Activated naive CD8-positive, alpha-beta T cell treated with anti-CD3 and anti-CD28 coated beads for 36 hours (primary cell): ENCODE data around the gene MYOZ2. TPM values are rescaled to one million over a fixed set of nuclear protein-coding genes. Genes with fewer than 3 reads are reported as not detected.
A peak's percentile ranks its signal among the peaks of the same experiment; 100 is the strongest.
"Not testable (repeated sequence)": the region's sequence is repeated elsewhere in the genome, so short reads cannot be mapped to it uniquely, and the experiment has no call there.

Experiments
- DNase-seq: peaks from one replicate; pipeline ENCODE4 v3.0.0; 2021
- H3K27ac Mint-ChIP-seq: one replicate; pipeline ENCODE4 v1.8.0; 2022; ENCODE audit warnings: mild to moderate bottlenecking, moderate library complexity, mixed read lengths
- H3K27me3 Mint-ChIP-seq: one replicate; pipeline ENCODE4 v1.8.0; 2022; ENCODE audit warnings: mild to moderate bottlenecking, mixed read lengths
- H3K36me3 Mint-ChIP-seq: one replicate; pipeline ENCODE4 v1.8.0; 2021; ENCODE audit warnings: mild to moderate bottlenecking, mixed read lengths
- H3K4me1 Mint-ChIP-seq: one replicate; pipeline ENCODE4 v1.8.0; 2021; ENCODE audit warnings: mixed read lengths
- H3K4me3 Mint-ChIP-seq: one replicate; pipeline ENCODE4 v1.8.0; 2022; ENCODE audit warnings: mild to moderate bottlenecking, moderate library complexity, mixed read lengths
- H3K9me3 Mint-ChIP-seq: one replicate; pipeline ENCODE4 v1.8.0; 2022; ENCODE audit warnings: mixed read lengths
- total RNA-seq, 2 experiments: library from RNA; stranded (reverse); gene quantifications; one replicate each; pipeline ENCODE4 v1.2.3, GENCODE V29; 2021

Gene MYOZ2
- total RNA-seq, 2 experiments from 2014 or later, result not detected

- H3K9me3 Mint-ChIP-seq, result no peaks in the 10 kb centered on the region
- no peak for DNase-seq
- no peak overlapping the region for H3K4me3 Mint-ChIP-seq
- H3K27me3 Mint-ChIP-seq, result no peaks in the 10 kb centered on the region
- H3K27ac Mint-ChIP-seq, result no peak overlapping the region
- no peaks in the 10 kb centered on the region for H3K36me3 Mint-ChIP-seq
- H3K4me1 Mint-ChIP-seq, result peaks cover 3% of the 10 kb centered on the region
These were observed 22.5 kb upstream of the MYOZ2 start for GRCh38 chr4:119113033-119113655.

GRCh38 chr4:119116021-119116420, 19.6 kb upstream of the MYOZ2 start:
- Mint-ChIP-seq H3K9me3 (no peaks in the 10 kb centered on the region), H3K36me3 (no peaks in the 10 kb centered on the region), H3K4me1 (peaks cover 3% of the 10 kb centered on the region), H3K27ac (no peak overlapping the region), H3K27me3 (no peaks in the 10 kb centered on the region), H3K4me3 (no peak overlapping the region)
- DNase-seq, result no peak

GRCh38 chr4:119116925-119117900, 18.4 kb upstream of the MYOZ2 start:
- Mint-ChIP-seq H3K4me3 (no peak overlapping the region), H3K27ac (no peak overlapping the region), H3K36me3 (no peaks in the 10 kb centered on the region), H3K27me3 (no peaks in the 10 kb centered on the region), H3K4me1 (peaks cover 3% of the 10 kb centered on the region), H3K9me3 (no peaks in the 10 kb centered on the region)
- DNase-seq, result no peak

GRCh38 chr4:119118397-119118796, 17.2 kb upstream of the MYOZ2 start:
- no peak overlapping the region for H3K4me3 Mint-ChIP-seq
- no peaks in the 10 kb centered on the region for H3K36me3 Mint-ChIP-seq
- H3K27me3 Mint-ChIP-seq, result no peaks in the 10 kb centered on the region
- H3K27ac Mint-ChIP-seq, result no peak overlapping the region
- H3K9me3 Mint-ChIP-seq, result no peaks in the 10 kb centered on the region
- no peaks in the 10 kb centered on the region for H3K4me1 Mint-ChIP-seq
- no peak for DNase-seq

- Mint-ChIP-seq H3K27ac (no peak overlapping the region), H3K36me3 (no peaks in the 10 kb centered on the region), H3K4me1 (no peaks in the 10 kb centered on the region), H3K27me3 (no peaks in the 10 kb centered on the region), H3K9me3 (no peaks in the 10 kb centered on the region), H3K4me3 (no peak overlapping the region)
- no peak for DNase-seq
These were observed 11.3 kb upstream of the MYOZ2 start for GRCh38 chr4:119124352-119124751.

- H3K36me3 Mint-ChIP-seq, result no peaks in the 10 kb centered on the region
- no peaks in the 10 kb centered on the region for H3K4me1 Mint-ChIP-seq
- H3K27me3 Mint-ChIP-seq, result no peaks in the 10 kb centered on the region
- DNase-seq, result no peak
- no peak overlapping the region for H3K27ac Mint-ChIP-seq
- H3K9me3 Mint-ChIP-seq, result no peaks in the 10 kb centered on the region
- no peak overlapping the region for H3K4me3 Mint-ChIP-seq
These were observed 9.7 kb upstream of the MYOZ2 start for GRCh38 chr4:119125931-119126330.

- H3K9me3 Mint-ChIP-seq, result no peaks in the 10 kb centered on the region
- no peaks in the 10 kb centered on the region for H3K4me1 Mint-ChIP-seq
- DNase-seq, result no peak
- no peak overlapping the region for H3K27ac Mint-ChIP-seq
- no peaks in the 10 kb centered on the region for H3K27me3 Mint-ChIP-seq
- H3K4me3 Mint-ChIP-seq, result no peak overlapping the region
- H3K36me3 Mint-ChIP-seq, result no peaks in the 10 kb centered on the region
These were observed 7.5 kb upstream of the MYOZ2 start for GRCh38 chr4:119128148-119128547.

GRCh38 chr4:119130365-119131065, 5.1 kb upstream of the MYOZ2 start:
- DNase-seq, result no peak
- no peaks in the 10 kb centered on the region for H3K36me3 Mint-ChIP-seq

GRCh38 chr4:119131164-119131563, 4.5 kb upstream of the MYOZ2 start:
- Mint-ChIP-seq H3K4me1 (peaks cover 1% of the 10 kb centered on the region), H3K4me3 (no peak overlapping the region), H3K36me3 (no peaks in the 10 kb centered on the region), H3K27ac (no peak overlapping the region), H3K27me3 (no peaks in the 10 kb centered on the region), H3K9me3 (peaks cover 2% of the 10 kb centered on the region)
- no peak for DNase-seq

More at GRCh38 chr4:119130365-119131065, 5.1 kb upstream of the MYOZ2 start:
- Mint-ChIP-seq H3K9me3 (peaks cover 2% of the 10 kb centered on the region), H3K4me3 (no peak overlapping the region), H3K27ac (no peak overlapping the region), H3K27me3 (no peaks in the 10 kb centered on the region), H3K4me1 (peaks cover under 1% of the 10 kb centered on the region)

GRCh38 chr4:119132306-119132705, 3.3 kb upstream of the MYOZ2 start:
- Mint-ChIP-seq H3K4me3 (no peak overlapping the region), H3K4me1 (peaks cover 1% of the 10 kb centered on the region), H3K27ac (no peak overlapping the region), H3K36me3 (no peaks in the 10 kb centered on the region), H3K9me3 (peaks cover 2% of the 10 kb centered on the region), H3K27me3 (no peaks in the 10 kb centered on the region)
- DNase-seq, result no peak

GRCh38 chr4:119136546-119136945, 914 bp downstream of the MYOZ2 start:
- Mint-ChIP-seq H3K36me3 (no peaks in the 10 kb centered on the region), H3K4me3 (no peak overlapping the region), H3K4me1 (peaks cover 25% of the 10 kb centered on the region), H3K9me3 (peaks cover 2% of the 10 kb centered on the region), H3K27me3 (no peaks in the 10 kb centered on the region), H3K27ac (no peak overlapping the region)
- no peak for DNase-seq

GRCh38 chr4:119138046-119138445, 2.4 kb downstream of the MYOZ2 start:
- H3K27me3 Mint-ChIP-seq, result no peaks in the 10 kb centered on the region
- no peak overlapping the region for H3K27ac Mint-ChIP-seq
- H3K9me3 Mint-ChIP-seq, result peaks cover 2% of the 10 kb centered on the region
- no peaks in the 10 kb centered on the region for H3K36me3 Mint-ChIP-seq
- no peak overlapping the region for H3K4me3 Mint-ChIP-seq
- H3K4me1 Mint-ChIP-seq, result peaks cover 25% of the 10 kb centered on the region
- no peak for DNase-seq

- H3K4me3 Mint-ChIP-seq, result no peak overlapping the region
- H3K9me3 Mint-ChIP-seq, result peaks cover 2% of the 10 kb centered on the region
- H3K36me3 Mint-ChIP-seq, result no peaks in the 10 kb centered on the region
- H3K27me3 Mint-ChIP-seq, result no peaks in the 10 kb centered on the region
- no peak for DNase-seq
- H3K27ac Mint-ChIP-seq, result peak overlapping the region; percentile 70
- H3K4me1 Mint-ChIP-seq, result peaks cover 25% of the 10 kb centered on the region
These were observed 3.7 kb downstream of the MYOZ2 start for GRCh38 chr4:119139311-119139710.

- peak overlapping the region; percentile 70 for H3K27ac Mint-ChIP-seq
- H3K9me3 Mint-ChIP-seq, result peaks cover 2% of the 10 kb centered on the region
- H3K4me1 Mint-ChIP-seq, result peaks cover 25% of the 10 kb centered on the region
- H3K4me3 Mint-ChIP-seq, result no peak overlapping the region
- no peaks in the 10 kb centered on the region for H3K27me3 Mint-ChIP-seq
- H3K36me3 Mint-ChIP-seq, result no peaks in the 10 kb centered on the region
- DNase-seq, result no peak
These were observed 4.2 kb downstream of the MYOZ2 start for GRCh38 chr4:119139822-119140252.

GRCh38 chr4:119141283-119141682, 5.7 kb downstream of the MYOZ2 start:
- not testable (repeated sequence) for H3K36me3 Mint-ChIP-seq, H3K27me3 Mint-ChIP-seq, H3K4me3 Mint-ChIP-seq, H3K27ac Mint-ChIP-seq, H3K9me3 Mint-ChIP-seq, DNase-seq
- H3K4me1 Mint-ChIP-seq, result peaks cover 24% of the 10 kb centered on the region
